K562 (cell line): ENCODE results near the gene CLDN24. TPM values are rescaled to one million over a fixed set of nuclear protein-coding genes. Genes with fewer than 3 reads are reported as not detected.

ENCODE experiments used
- ATAC-seq: fragments of 200-7000 bp; cut with Tn5 transposase; 3 replicates; pipeline ENCODE4 v1.9.1; 2020; ENCODE audit warnings: moderate library complexity
- BruUV-seq: library from RNA; stranded (reverse); fragments of 400-500 nt; replicated peaks from 2 replicates; lab custom pipeline; 2021; lab: Mats Ljungman, UMichigan
- CTCF ChIA-PET: fragments of 300-600 bp; formaldehyde crosslinking; extraction: SDS; loops from one replicate; lab custom pipeline; 2021; ENCODE audit warnings: low intra/inter-chr PET ratio; lab: Yijun Ruan, JAX
- POLR2A ChIA-PET: fragments of 300-600, 350-650 bp; sonication (Branson Sonifier 250); formaldehyde crosslinking; extraction: SDS; loops from one replicate; lab custom pipeline; 2021; ENCODE audit warnings: antibody characterized with exemption, inconsistent platforms; lab: Yijun Ruan, JAX
- DNase-seq, 4 experiments: peaks; one replicate each; pipeline versions ENCODE4 v3.0.0 to v3.0.0-alpha.2; 2011 to 2018; ENCODE audit warnings: low spot score in 3 of 4, mixed read lengths in 3 of 4; ENCODE audit errors: extremely low read depth in 1 of 4
- FAIRE-seq: peaks from 2 replicates; lab custom pipeline; 2011; peaks lifted over from hg19 to GRCh38; lab: Jason Lieb, UNC
- H2AFZ ChIP-seq: 2 replicates; pipeline ENCODE4 v1.6.0; 2011; ENCODE audit warnings: low read depth, low read length, control low read depth, inconsistent platforms
- H3K27ac ChIP-seq: fragments of 200-600 bp; 3 replicates; pipeline ENCODE4 v1.8.0; 2011; ENCODE audit warnings: low read depth, mild to moderate bottlenecking, control low read depth, inconsistent platforms, low read length, moderate library complexity, mixed read lengths; ENCODE audit errors: extremely low read depth
- H3K27me3 ChIP-seq, 2 experiments: fragments of 300-600 bp in 1 of 2; 2 replicates in 1 of 2; 3 replicates in 1 of 2; pipeline versions ENCODE4 v1.6.0 to v1.8.0; 2011; ENCODE audit warnings: inconsistent platforms in 2 of 2, low read length in 2 of 2, mild to moderate bottlenecking in 1 of 2, mixed read lengths in 1 of 2, moderate library complexity in 1 of 2; ENCODE audit not compliant: control insufficient read depth in 2 of 2, insufficient read depth in 2 of 2
- H3K36me3 ChIP-seq: fragments of 300-600 bp; 3 replicates; pipeline ENCODE4 v1.8.0; 2011; ENCODE audit warnings: mild to moderate bottlenecking, low read length, inconsistent platforms; ENCODE audit not compliant: control insufficient read depth, insufficient read depth
- H3K4me1 ChIP-seq, 2 experiments: fragments of 200-600 bp in 1 of 2; replicated peaks in 1 of 2; 2 replicates in 1 of 2; 3 replicates in 1 of 2; pipeline versions ENCODE4 v1.5.1 to v1.8.0; 2011; ENCODE audit warnings: inconsistent platforms in 2 of 2, low read length in 2 of 2, mild to moderate bottlenecking in 1 of 2, mixed read lengths in 1 of 2, moderate library complexity in 1 of 2; ENCODE audit not compliant: control insufficient read depth in 2 of 2, insufficient read depth in 2 of 2
- H3K4me2 ChIP-seq: 2 replicates; pipeline ENCODE4 v1.6.1; 2011; ENCODE audit warnings: low read length, control low read depth, inconsistent platforms, mixed read lengths; ENCODE audit not compliant: insufficient read depth
- H3K4me3 ChIP-seq: fragments of 200-600 bp; sonication (generic), shearing (Covaris generic); 2 replicates; pipeline ENCODE4 v1.5.1; 2016; ENCODE audit warnings: control low read depth, inconsistent platforms
- H3K79me2 ChIP-seq: fragments of 200-600 bp; 3 replicates; pipeline ENCODE4 v1.8.0; 2011; ENCODE audit warnings: low read length, inconsistent platforms; ENCODE audit not compliant: control insufficient read depth, insufficient read depth
- H3K9ac ChIP-seq, 2 experiments: 2 replicates each; pipeline versions ENCODE4 v1.6.0 to v1.6.1; 2011; ENCODE audit warnings: low read depth in 2 of 2, low read length in 2 of 2, control low read depth in 1 of 2, inconsistent platforms in 1 of 2, mild to moderate bottlenecking in 1 of 2, mixed read lengths in 1 of 2; ENCODE audit not compliant: insufficient read depth in 1 of 2
- H3K9me1 ChIP-seq: one replicate; pipeline ENCODE4 v1.6.0; 2011; ENCODE audit warnings: inconsistent platforms, mild to moderate bottlenecking, low read length, moderate library complexity; ENCODE audit not compliant: control insufficient read depth, insufficient read depth
- H3K9me3 ChIP-seq: replicated peaks from 2 replicates; pipeline ENCODE4 v1.5.1; 2011; ENCODE audit warnings: low read depth, low read length, inconsistent platforms; ENCODE audit not compliant: control insufficient read depth, insufficient read depth
- H4K20me1 ChIP-seq: replicated peaks from 2 replicates; pipeline ENCODE4 v1.6.1; 2011; ENCODE audit warnings: low read length, inconsistent platforms, mixed read lengths; ENCODE audit not compliant: control insufficient read depth, insufficient read depth
- ARID1B ChIP-seq: fragments of 450-650 bp; IDR thresholded peaks from 2 replicates; pipeline ENCODE4 v1.6.1; 2016; ENCODE audit warnings: antibody characterized with exemption, mild to moderate bottlenecking, inconsistent platforms
- EGR1 ChIP-seq: fragments of 450-650 bp; conservative IDR thresholded peaks from 2 replicates; pipeline ENCODE4 v1.6.1; 2017; ENCODE audit warnings: mild to moderate bottlenecking
- HCFC1 ChIP-seq: IDR thresholded peaks from 2 replicates; pipeline ENCODE4 v1.6.1; 2012; ENCODE audit warnings: low read depth, low read length, improper control_type of control experiment
- HNRNPUL1 ChIP-seq: fragments of 200-400 bp; formaldehyde crosslinking; IDR thresholded peaks from 2 replicates; pipeline ENCODE4 v1.6.1; 2017; ENCODE audit warnings: low read length
- JUND ChIP-seq, 2 experiments: IDR thresholded peaks; 2 replicates in 1 of 2; 3 replicates in 1 of 2; pipeline ENCODE4 v1.6.1; 2011; ENCODE audit warnings: borderline replicate concordance in 2 of 2, low read depth in 2 of 2, low read length in 2 of 2, improper control_type of control experiment in 1 of 2, missing biosample characterization in 1 of 2, missing genetic modification characterization in 1 of 2, missing genetic modification reagents in 1 of 2
- LEF1 ChIP-seq: fragments of 450-650 bp; IDR thresholded peaks from 2 replicates; pipeline ENCODE4 v1.6.1; 2016; ENCODE audit warnings: mild to moderate bottlenecking
- POLR2AphosphoS2 ChIP-seq: IDR thresholded peaks from 2 replicates; pipeline ENCODE4 v1.6.1; 2012; ENCODE audit warnings: low read length, improper control_type of control experiment
- SMARCA4 ChIP-seq: fragments of 450-650 bp; IDR thresholded peaks from 2 replicates; pipeline ENCODE4 v1.6.1; 2016
- THRAP3 ChIP-seq: fragments of 450-650 bp; IDR thresholded peaks from 2 replicates; pipeline ENCODE4 v1.6.1; 2016; ENCODE audit warnings: mild to moderate bottlenecking, inconsistent platforms, borderline replicate concordance
- ZNF175 ChIP-seq: fragments of 200-800 bp; sonication (Bioruptor generic); IDR thresholded peaks from 2 replicates; pipeline ENCODE4 v1.6.1; 2016; ENCODE audit warnings: low read depth, mild to moderate bottlenecking, missing genetic modification characterization, missing compliant biosample characterization
- WGBS: fragments of 100-300 bp; shearing (Covaris generic); methylation state at CpG from one replicate; pipeline ENCODE4 v1.1.6; 2016; ENCODE audit warnings: low coverage, mixed read lengths; ENCODE audit not compliant: insufficient coverage; ENCODE audit errors: missing lambda C conversion rate; 5-methylcytosine and 5-hydroxymethylcytosine counted together
- in situ Hi-C: fragments of 300-500 bp; cut with MboI; formaldehyde crosslinking; loops from 4 replicates; pipeline ENCODE4 v1.15.0; 2018; ENCODE audit warnings: inconsistent platforms, mixed read lengths
- intact Hi-C: fragments of 100-400 bp; cut with micrococcal nuclease; formaldehyde crosslinking; loops from 2 replicates; pipeline ENCODE4 v1.14.2; 2022
- polyA plus RNA-seq, 8 experiments: library from polyadenylated mRNA; depleted of rRNA in 4 of 8; stranded (reverse) in 5 of 8; unstranded in 3 of 8; fragments of >200 nt; fragmentation: Nextera tagmentation in 2 of 8; fragmentation: Illumina TruSeq in 1 of 8; extraction: Ambion mirVana in 2 of 8; extraction: Trizol in 1 of 8; gene quantifications; 2 replicates each; pipeline versions ENCODE4 v1.2.1 to v1.2.3, GENCODE V29; 2011 to 2014; ENCODE audit warnings: inconsistent platforms in 1 of 8, missing spikeins in 1 of 8
- total RNA-seq, 7 experiments: library from RNA; depleted of rRNA in 6 of 7; stranded (reverse); fragments of >200 nt in 6 of 7; fragmentation: Illumina TruSeq in 2 of 7; extraction: Trizol in 2 of 7; gene quantifications; 2 replicates each; pipeline versions ENCODE4 v1.2.1 to v1.2.3, GENCODE V29; 2011 to 2021; ENCODE audit warnings: low replicate concordance in 1 of 7
- TF ChIP-seq, protein P1 (sequence below): sonication (generic); formaldehyde crosslinking; IDR thresholded peaks from 2 replicates; pipeline ENCODE4 v1.8.1; 2022; ENCODE audit warnings: missing genetic modification reagents
- TF ChIP-seq, protein P2 (sequence below): sonication (generic); formaldehyde crosslinking; IDR thresholded peaks from 2 replicates; pipeline ENCODE4 v1.8.0; 2022; ENCODE audit warnings: mild to moderate bottlenecking, missing genetic modification reagents
- TF ChIP-seq, protein P3 (sequence below): fragments of 150-350 bp; IDR thresholded peaks from 2 replicates; pipeline ENCODE4 v1.6.1; 2014; ENCODE audit warnings: low read depth, mild to moderate bottlenecking, low read length, borderline replicate concordance
- TF ChIP-seq, protein P4 (sequence below): fragments of 450-650 bp; formaldehyde crosslinking; IDR thresholded peaks from 2 replicates; pipeline ENCODE4 v1.4.0; 2022; ENCODE audit warnings: mild to moderate bottlenecking, moderate library complexity

Gene CLDN24
- total and polyA plus RNA-seq, 9 of the 15 experiments (the other 6 are each of a cell fraction or from before 2014, with no cell fraction given) = not detected

DNA sequence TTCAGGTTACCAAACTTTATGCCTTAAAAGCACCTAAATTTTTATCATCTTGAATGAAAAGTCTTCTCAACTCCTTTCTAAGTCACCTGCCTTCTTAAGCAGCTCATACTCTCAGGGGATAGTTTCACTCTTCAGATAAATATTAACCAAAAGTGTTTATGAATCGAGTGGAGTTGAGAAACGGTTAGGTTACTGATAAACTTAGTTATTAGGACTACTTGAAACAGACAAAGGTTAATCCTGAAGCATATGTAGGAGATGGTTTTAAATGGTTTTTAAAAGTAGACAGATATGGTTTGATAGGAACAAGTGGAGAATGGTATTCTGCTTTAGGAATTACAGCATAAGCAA is 34.9 kb downstream of the CLDN24 start:
- 49% methylated on average over 2 of the region's 2 CpGs for WGBS
- no peak overlapping the region for H3K4me2 ChIP-seq
- in situ Hi-C loops = no loop called here
- no peak overlapping the region for H3K9ac ChIP-seq
- H3K27ac ChIP-seq = no peak overlapping the region
- peaks cover 47% of the 10 kb centered on the region for H3K36me3 ChIP-seq
- H4K20me1 ChIP-seq = no peaks in the 10 kb centered on the region
- H3K9me3 ChIP-seq = no peaks in the 10 kb centered on the region
- CTCF ChIA-PET = no interaction called here
- H3K27me3 ChIP-seq = no peaks in the 10 kb centered on the region
- ATAC-seq (no peak), DNase-seq (no peak), FAIRE-seq (no peak)
- H3K9me1 ChIP-seq = no peaks in the 10 kb centered on the region
- no peak overlapping the region for H2AFZ ChIP-seq
- POLR2A ChIA-PET = no interaction called here
- H3K4me3 ChIP-seq = no peak overlapping the region
- intact Hi-C loops = no loop called here
- H3K4me1 ChIP-seq = no peaks in the 10 kb centered on the region
- BruUV-seq = no TSS peak
- H3K79me2 ChIP-seq = no peaks in the 10 kb centered on the region
- TF ChIP-seq POLR2AphosphoS2 (no peak), EGR1 (no peak), THRAP3 (no peak), HCFC1 (no peak), JUND (IDR thresholded peaks at IDR 0.05; ENCODE audit: borderline replicate concordance, low read depth, low read length) (no peak), JUND (tag; IDR thresholded peaks at IDR 0.05; ENCODE audit: borderline replicate concordance, low read depth, low read length) (no peak), HNRNPUL1 (no peak), SMARCA4 (no peak), ARID1B (no peak), ZNF175 (no peak), LEF1 (no peak)
- TF ChIP-seq, protein P1, sequence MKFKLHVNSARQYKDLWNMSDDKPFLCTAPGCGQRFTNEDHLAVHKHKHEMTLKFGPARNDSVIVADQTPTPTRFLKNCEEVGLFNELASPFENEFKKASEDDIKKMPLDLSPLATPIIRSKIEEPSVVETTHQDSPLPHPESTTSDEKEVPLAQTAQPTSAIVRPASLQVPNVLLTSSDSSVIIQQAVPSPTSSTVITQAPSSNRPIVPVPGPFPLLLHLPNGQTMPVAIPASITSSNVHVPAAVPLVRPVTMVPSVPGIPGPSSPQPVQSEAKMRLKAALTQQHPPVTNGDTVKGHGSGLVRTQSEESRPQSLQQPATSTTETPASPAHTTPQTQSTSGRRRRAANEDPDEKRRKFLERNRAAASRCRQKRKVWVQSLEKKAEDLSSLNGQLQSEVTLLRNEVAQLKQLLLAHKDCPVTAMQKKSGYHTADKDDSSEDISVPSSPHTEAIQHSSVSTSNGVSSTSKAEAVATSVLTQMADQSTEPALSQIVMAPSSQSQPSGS (CRISPR knock-in tag) = no peak
- TF ChIP-seq, protein P2, sequence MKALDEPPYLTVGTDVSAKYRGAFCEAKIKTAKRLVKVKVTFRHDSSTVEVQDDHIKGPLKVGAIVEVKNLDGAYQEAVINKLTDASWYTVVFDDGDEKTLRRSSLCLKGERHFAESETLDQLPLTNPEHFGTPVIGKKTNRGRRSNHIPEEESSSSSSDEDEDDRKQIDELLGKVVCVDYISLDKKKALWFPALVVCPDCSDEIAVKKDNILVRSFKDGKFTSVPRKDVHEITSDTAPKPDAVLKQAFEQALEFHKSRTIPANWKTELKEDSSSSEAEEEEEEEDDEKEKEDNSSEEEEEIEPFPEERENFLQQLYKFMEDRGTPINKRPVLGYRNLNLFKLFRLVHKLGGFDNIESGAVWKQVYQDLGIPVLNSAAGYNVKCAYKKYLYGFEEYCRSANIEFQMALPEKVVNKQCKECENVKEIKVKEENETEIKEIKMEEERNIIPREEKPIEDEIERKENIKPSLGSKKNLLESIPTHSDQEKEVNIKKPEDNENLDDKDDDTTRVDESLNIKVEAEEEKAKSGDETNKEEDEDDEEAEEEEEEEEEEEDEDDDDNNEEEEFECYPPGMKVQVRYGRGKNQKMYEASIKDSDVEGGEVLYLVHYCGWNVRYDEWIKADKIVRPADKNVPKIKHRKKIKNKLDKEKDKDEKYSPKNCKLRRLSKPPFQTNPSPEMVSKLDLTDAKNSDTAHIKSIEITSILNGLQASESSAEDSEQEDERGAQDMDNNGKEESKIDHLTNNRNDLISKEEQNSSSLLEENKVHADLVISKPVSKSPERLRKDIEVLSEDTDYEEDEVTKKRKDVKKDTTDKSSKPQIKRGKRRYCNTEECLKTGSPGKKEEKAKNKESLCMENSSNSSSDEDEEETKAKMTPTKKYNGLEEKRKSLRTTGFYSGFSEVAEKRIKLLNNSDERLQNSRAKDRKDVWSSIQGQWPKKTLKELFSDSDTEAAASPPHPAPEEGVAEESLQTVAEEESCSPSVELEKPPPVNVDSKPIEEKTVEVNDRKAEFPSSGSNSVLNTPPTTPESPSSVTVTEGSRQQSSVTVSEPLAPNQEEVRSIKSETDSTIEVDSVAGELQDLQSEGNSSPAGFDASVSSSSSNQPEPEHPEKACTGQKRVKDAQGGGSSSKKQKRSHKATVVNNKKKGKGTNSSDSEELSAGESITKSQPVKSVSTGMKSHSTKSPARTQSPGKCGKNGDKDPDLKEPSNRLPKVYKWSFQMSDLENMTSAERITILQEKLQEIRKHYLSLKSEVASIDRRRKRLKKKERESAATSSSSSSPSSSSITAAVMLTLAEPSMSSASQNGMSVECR (CRISPR knock-in tag) = no peak
- TF ChIP-seq, protein P3, sequence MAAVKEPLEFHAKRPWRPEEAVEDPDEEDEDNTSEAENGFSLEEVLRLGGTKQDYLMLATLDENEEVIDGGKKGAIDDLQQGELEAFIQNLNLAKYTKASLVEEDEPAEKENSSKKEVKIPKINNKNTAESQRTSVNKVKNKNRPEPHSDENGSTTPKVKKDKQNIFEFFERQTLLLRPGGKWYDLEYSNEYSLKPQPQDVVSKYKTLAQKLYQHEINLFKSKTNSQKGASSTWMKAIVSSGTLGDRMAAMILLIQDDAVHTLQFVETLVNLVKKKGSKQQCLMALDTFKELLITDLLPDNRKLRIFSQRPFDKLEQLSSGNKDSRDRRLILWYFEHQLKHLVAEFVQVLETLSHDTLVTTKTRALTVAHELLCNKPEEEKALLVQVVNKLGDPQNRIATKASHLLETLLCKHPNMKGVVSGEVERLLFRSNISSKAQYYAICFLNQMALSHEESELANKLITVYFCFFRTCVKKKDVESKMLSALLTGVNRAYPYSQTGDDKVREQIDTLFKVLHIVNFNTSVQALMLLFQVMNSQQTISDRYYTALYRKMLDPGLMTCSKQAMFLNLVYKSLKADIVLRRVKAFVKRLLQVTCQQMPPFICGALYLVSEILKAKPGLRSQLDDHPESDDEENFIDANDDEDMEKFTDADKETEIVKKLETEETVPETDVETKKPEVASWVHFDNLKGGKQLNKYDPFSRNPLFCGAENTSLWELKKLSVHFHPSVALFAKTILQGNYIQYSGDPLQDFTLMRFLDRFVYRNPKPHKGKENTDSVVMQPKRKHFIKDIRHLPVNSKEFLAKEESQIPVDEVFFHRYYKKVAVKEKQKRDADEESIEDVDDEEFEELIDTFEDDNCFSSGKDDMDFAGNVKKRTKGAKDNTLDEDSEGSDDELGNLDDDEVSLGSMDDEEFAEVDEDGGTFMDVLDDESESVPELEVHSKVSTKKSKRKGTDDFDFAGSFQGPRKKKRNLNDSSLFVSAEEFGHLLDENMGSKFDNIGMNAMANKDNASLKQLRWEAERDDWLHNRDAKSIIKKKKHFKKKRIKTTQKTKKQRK = no peak
- TF ChIP-seq, protein P4, sequence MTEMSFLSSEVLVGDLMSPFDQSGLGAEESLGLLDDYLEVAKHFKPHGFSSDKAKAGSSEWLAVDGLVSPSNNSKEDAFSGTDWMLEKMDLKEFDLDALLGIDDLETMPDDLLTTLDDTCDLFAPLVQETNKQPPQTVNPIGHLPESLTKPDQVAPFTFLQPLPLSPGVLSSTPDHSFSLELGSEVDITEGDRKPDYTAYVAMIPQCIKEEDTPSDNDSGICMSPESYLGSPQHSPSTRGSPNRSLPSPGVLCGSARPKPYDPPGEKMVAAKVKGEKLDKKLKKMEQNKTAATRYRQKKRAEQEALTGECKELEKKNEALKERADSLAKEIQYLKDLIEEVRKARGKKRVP (CRISPR knock-in tag) = no peak
